GM12872 (cell line): Measurements from ENCODE around the gene LRRN4.

ENCODE experiments used
- TF ChIP-seq, protein P1 (sequence below): IDR thresholded peaks from 3 replicates; pipeline ENCODE4 v1.5.1; 2011; ENCODE audit warnings: low read depth, mild to moderate bottlenecking, low read length, moderate library complexity; ENCODE audit not compliant: insufficient read depth

Gene LRRN4

GRCh38 chr20:5991623-5992441 is 62.0 kb downstream of the LRRN4 start:
- TF ChIP-seq, protein P1, sequence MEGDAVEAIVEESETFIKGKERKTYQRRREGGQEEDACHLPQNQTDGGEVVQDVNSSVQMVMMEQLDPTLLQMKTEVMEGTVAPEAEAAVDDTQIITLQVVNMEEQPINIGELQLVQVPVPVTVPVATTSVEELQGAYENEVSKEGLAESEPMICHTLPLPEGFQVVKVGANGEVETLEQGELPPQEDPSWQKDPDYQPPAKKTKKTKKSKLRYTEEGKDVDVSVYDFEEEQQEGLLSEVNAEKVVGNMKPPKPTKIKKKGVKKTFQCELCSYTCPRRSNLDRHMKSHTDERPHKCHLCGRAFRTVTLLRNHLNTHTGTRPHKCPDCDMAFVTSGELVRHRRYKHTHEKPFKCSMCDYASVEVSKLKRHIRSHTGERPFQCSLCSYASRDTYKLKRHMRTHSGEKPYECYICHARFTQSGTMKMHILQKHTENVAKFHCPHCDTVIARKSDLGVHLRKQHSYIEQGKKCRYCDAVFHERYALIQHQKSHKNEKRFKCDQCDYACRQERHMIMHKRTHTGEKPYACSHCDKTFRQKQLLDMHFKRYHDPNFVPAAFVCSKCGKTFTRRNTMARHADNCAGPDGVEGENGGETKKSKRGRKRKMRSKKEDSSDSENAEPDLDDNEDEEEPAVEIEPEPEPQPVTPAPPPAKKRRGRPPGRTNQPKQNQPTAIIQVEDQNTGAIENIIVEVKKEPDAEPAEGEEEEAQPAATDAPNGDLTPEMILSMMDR = no peak

DNA sequence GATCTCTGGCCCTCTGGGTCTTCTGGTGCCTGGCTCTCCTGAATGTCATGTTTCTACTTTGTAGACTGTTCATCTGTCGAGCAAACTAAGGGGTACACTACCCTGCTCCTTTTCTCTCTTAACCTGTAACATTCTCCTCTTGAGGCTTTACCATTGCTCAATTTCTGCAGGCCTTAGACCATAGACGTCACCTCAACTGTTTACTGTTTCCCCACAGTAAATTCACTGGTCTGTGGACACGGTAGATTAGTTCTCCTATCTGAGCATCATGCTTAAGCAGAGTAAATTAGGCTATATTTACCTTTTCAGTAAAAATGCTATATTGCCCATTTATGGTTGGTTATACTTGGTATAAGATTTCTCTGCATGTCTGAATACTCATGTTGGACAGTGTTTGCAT is 62.9 kb downstream of the LRRN4 start:
- TF ChIP-seq, protein P1 = no peak
